IPS-15b (cell line): ENCODE measurements around the gene SIRPB1.
"Not testable (repeated sequence)": the region's sequence is repeated elsewhere in the genome, so short reads cannot be mapped to it uniquely, and the experiment has no call there.

ENCODE experiments used
- H3K27me3 ChIP-seq: one replicate; pipeline ENCODE4 v1.6.1; 2013; ENCODE audit warnings: low read length; ENCODE audit not compliant: control insufficient read depth, insufficient read depth
- H3K36me3 ChIP-seq: one replicate; pipeline ENCODE4 v1.6.1; 2013; ENCODE audit warnings: low read length; ENCODE audit not compliant: control insufficient read depth, insufficient read depth
- H3K4me1 ChIP-seq: one replicate; pipeline ENCODE4 v1.6.1; 2013; ENCODE audit warnings: mild to moderate bottlenecking, low read length; ENCODE audit not compliant: control insufficient read depth, insufficient read depth
- H3K4me3 ChIP-seq: one replicate; pipeline ENCODE4 v1.5.1; 2013; ENCODE audit warnings: low read depth, low read length
- H3K9ac ChIP-seq: one replicate; pipeline ENCODE4 v1.6.1; 2013; ENCODE audit warnings: low read depth, mild to moderate bottlenecking, low read length
- H3K9me3 ChIP-seq: one replicate; pipeline ENCODE4 v1.6.1; 2013; ENCODE audit warnings: mild to moderate bottlenecking, low read length; ENCODE audit not compliant: control insufficient read depth, insufficient read depth

Gene SIRPB1

DNA sequence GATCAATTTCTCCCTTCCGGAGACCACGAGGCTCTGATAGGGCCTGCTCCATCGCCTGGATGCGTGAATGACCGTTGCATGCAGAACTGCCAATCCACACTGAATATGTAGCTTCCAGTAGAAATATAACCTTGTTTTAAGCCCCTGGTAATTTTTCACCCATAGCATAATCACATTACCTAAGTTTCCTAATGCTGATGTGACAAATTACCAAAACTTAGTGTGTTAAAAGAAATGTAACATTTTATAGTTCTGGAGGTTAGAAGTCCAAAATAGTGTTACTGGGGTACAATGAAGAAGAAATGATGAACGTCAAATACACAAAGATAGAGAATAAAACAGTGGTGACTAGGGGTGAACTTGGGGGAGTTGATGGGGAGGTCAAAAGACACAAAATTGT, 40.3 kb downstream of the SIRPB1 start:
- no peaks in the 10 kb centered on the region for H3K9me3 ChIP-seq
- H3K27me3 ChIP-seq = no peaks in the 10 kb centered on the region
- H3K4me3 ChIP-seq = no peak overlapping the region
- no peak overlapping the region for H3K9ac ChIP-seq
- H3K4me1 ChIP-seq = no peaks in the 10 kb centered on the region
- H3K36me3 ChIP-seq = no peaks in the 10 kb centered on the region

- Histone ChIP-seq H3K9me3 (no peaks in the 10 kb centered on the region), H3K4me3 (no peak overlapping the region), H3K27me3 (no peaks in the 10 kb centered on the region), H3K9ac (no peak overlapping the region), H3K4me1 (no peaks in the 10 kb centered on the region), H3K36me3 (no peaks in the 10 kb centered on the region)
Measured at GRCh38 chr20:1577906-1578305, 41.9 kb downstream of the SIRPB1 start.

DNA sequence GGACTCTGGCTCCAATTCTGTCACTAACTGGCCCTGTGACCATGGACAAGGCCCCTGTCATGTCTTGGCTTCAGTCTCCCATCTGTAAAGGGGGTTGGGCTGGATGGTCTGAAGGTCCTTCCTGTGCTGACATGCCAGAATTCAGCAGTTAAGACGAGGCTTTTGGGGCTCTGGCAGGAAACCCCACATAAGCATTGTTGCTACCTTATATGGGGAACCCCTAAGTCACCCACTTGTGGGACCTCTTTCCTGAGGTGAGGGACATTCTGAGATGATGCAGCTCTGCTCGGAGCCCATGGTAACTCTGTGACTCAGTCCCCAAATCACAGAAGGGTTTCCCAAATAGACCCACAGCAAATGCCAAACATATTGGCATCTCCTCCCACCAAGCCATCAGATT, 42.5 kb downstream of the SIRPB1 start:
- H3K27me3 ChIP-seq, H3K4me3 ChIP-seq, H3K36me3 ChIP-seq, H3K4me1 ChIP-seq, H3K9ac ChIP-seq, H3K9me3 ChIP-seq: not testable (repeated sequence)

DNA sequence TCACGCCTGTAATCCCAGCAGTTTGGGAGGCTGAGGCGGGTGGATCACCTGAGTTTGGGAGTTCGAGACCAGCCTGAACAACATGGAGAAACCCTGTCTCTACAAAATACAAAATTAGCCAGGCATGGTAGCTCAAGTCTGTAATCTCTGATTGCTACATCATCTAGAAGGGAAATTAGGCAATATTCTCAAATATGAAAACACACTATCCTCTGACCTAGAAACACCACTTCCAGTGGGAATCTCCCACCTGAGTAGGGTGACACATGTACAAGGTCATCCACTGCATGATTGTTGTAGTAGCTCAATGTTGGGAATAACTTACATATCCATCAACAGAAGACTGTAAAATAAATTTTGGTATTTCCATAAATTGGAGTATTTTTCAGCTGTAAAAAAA, 43.2 kb downstream of the SIRPB1 start:
- H3K4me3 ChIP-seq = no peak overlapping the region
- no peak overlapping the region for H3K9ac ChIP-seq
- no peaks in the 10 kb centered on the region for H3K9me3 ChIP-seq
- H3K4me1 ChIP-seq = no peaks in the 10 kb centered on the region
- H3K36me3 ChIP-seq = no peaks in the 10 kb centered on the region
- H3K27me3 ChIP-seq = no peaks in the 10 kb centered on the region

DNA sequence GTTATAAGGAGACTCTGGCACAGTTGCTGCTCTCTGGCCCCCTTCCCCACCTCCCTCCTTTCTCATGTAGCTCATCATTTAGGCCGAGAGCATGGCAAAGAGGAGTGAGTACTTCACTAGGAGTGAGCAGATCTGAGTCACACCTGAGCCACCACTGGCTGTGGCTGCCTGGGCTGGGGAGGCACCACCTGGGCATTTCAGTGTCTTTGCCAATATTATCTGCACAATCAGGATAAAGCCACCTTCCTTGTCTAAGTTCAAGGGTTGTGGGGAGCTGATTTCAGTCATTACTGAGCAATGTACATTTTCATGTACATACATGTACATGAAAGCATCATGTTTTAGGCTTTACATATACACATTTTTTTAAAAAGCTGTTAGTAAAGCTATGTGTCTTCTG, 43.8 kb downstream of the SIRPB1 start:
- not testable (repeated sequence) for H3K36me3 ChIP-seq, H3K4me3 ChIP-seq, H3K27me3 ChIP-seq, H3K9ac ChIP-seq, H3K9me3 ChIP-seq, H3K4me1 ChIP-seq

DNA sequence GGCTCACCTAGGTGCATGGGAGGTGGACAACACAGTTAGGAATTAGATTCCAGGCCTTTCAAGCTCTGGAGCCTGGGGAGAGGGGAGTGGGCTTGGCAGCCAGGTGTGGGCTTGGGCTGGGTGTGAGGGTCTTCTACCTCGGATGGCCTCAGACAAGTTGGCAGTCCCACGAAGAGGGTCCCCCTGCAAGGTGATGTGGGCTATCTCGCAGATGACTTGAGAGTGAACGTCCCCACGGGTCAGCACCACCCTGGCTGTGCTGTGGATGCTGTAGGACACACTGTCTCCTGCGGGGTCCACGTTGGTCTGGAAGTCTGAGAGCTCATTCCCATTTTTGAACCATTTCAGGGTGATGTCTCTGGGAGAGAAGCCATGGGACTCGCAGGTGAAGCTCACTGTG, 48.2 kb downstream of the SIRPB1 start:
- H3K9me3 ChIP-seq, H3K9ac ChIP-seq, H3K4me3 ChIP-seq: not testable (repeated sequence)

More for the DNA sequence above, 48.2 kb downstream of the SIRPB1 start:
- not testable (repeated sequence) for H3K36me3 ChIP-seq, H3K27me3 ChIP-seq, H3K4me1 ChIP-seq
